ENCODE data around the gene IDH3A.

Gene IDH3A

DNA sequence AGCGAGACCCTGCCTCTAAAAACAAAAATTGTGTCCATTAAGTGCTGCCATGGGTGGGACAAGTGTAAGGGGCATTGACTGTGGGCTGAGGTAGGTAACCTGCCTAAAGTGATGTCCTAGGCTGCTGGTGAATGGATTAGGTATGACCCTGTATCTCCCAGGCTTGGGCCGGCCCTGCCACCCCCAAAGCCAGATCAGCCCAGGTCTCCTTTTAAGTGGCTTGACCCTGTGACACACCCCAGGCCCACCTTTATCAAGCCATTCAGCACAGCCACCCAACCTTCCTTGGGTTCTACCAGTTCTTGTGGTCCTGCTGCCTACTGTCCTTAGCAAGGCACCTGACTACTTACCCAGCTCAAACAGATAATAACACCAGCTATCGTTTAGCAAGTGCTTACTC, 36.6 kb upstream of the IDH3A start:
- DNase-seq (ENCODE audit: low read depth): no peak
- TF ChIP-seq POLR2A (IDR thresholded peaks at IDR 0.05; ENCODE audit: extremely low read depth, insufficient read length) (no peak), MYC (IDR thresholded peaks at IDR 0.05; ENCODE audit: low read depth, low read length) (no peak)
- TF ChIP-seq, protein P1, sequence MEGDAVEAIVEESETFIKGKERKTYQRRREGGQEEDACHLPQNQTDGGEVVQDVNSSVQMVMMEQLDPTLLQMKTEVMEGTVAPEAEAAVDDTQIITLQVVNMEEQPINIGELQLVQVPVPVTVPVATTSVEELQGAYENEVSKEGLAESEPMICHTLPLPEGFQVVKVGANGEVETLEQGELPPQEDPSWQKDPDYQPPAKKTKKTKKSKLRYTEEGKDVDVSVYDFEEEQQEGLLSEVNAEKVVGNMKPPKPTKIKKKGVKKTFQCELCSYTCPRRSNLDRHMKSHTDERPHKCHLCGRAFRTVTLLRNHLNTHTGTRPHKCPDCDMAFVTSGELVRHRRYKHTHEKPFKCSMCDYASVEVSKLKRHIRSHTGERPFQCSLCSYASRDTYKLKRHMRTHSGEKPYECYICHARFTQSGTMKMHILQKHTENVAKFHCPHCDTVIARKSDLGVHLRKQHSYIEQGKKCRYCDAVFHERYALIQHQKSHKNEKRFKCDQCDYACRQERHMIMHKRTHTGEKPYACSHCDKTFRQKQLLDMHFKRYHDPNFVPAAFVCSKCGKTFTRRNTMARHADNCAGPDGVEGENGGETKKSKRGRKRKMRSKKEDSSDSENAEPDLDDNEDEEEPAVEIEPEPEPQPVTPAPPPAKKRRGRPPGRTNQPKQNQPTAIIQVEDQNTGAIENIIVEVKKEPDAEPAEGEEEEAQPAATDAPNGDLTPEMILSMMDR (IDR thresholded peaks at IDR 0.05; ENCODE audit: low read depth, low read length): no peak
- TF ChIP-seq, protein P2, sequence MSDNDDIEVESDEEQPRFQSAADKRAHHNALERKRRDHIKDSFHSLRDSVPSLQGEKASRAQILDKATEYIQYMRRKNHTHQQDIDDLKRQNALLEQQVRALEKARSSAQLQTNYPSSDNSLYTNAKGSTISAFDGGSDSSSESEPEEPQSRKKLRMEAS (IDR thresholded peaks at IDR 0.05; ENCODE audit: low read depth, low read length): no peak
- no peak overlapping the region for H3K4me3 ChIP-seq (ENCODE audit: low read depth, low read length)

DNA sequence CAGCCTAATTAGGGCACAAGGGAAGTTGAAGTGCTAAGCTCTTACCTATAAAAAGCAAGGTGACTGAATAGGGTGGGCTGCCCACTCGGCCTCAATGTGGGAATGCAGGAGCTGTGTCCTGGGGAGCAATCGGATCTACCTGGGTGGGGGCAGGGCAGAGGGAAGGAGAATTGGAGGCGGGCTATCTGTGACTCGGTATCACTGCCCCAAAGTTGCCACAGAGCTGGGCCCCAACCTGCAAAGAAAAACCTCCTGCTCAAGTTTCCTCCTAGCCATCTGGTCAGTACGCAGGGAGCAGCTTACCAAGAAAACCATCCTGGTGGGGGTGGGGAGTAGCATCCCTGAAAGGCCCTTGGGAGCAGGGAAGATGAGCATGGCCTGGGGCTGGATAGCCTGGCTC, 28.6 kb upstream of the IDH3A start:
- TF ChIP-seq, protein P2 (IDR thresholded peaks at IDR 0.05; ENCODE audit: low read depth, low read length): no peak
- TF ChIP-seq, protein P1 (IDR thresholded peaks at IDR 0.05; ENCODE audit: low read depth, low read length): no peak
- TF ChIP-seq MYC (IDR thresholded peaks at IDR 0.05; ENCODE audit: low read depth, low read length) (no peak), POLR2A (IDR thresholded peaks at IDR 0.05; ENCODE audit: extremely low read depth, insufficient read length) (no peak)
- H3K4me3 ChIP-seq (ENCODE audit: low read depth, low read length): no peak overlapping the region
- DNase-seq (ENCODE audit: low read depth): no peak

DNA sequence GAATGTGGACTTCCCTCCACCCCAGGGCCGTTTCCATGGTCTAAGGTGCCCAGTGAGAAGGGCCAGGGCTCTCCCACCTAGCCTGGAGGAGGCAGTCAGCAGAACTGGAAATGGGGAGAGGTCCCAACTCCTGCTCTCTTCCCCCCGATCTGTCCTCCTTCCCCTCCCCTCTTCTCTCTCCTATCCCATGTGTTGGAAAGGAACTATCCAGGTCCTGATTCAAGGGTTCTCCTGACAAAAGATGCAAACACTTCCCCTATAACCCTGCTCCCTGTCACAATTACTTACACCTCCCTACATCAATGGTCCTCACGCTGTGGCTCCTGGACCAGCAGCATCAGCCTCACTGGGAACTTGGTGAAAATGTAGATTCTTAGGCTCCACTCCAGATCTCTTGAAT, 23.9 kb upstream of the IDH3A start:
- DNase-seq (ENCODE audit: low read depth): no peak
- no peak overlapping the region for H3K4me3 ChIP-seq (ENCODE audit: low read depth, low read length)
- TF ChIP-seq, protein P2 (IDR thresholded peaks at IDR 0.05; ENCODE audit: low read depth, low read length): no peak
- TF ChIP-seq POLR2A (IDR thresholded peaks at IDR 0.05; ENCODE audit: extremely low read depth, insufficient read length) (no peak), MYC (IDR thresholded peaks at IDR 0.05; ENCODE audit: low read depth, low read length) (no peak)
- TF ChIP-seq, protein P1 (IDR thresholded peaks at IDR 0.05; ENCODE audit: low read depth, low read length): no peak

DNA sequence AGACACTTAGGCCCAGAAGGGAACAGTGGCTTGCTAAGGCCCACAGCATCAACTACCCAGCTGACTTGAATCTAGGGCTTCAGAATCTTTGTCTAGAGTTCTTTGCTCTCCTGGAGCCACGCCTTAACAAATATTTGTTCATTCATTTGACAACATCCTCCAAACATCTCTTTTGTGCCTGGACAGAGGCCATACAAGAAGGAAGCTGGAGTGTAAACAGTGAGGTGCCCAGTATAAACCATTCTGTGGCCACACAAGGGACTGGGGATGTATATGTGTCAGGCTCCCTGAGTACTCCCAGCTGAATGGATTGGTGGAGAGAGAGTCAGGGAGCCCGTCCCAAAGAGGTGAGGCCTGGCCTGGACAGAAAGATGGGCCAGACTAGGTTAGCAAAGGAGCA, 21.3 kb upstream of the IDH3A start:
- H3K4me3 ChIP-seq (ENCODE audit: low read depth, low read length): no peak overlapping the region
- TF ChIP-seq, protein P1 (IDR thresholded peaks at IDR 0.05; ENCODE audit: low read depth, low read length): no peak
- no peak for TF ChIP-seq POLR2A (IDR thresholded peaks at IDR 0.05; ENCODE audit: extremely low read depth, insufficient read length)
- no peak for DNase-seq (ENCODE audit: low read depth)

DNA sequence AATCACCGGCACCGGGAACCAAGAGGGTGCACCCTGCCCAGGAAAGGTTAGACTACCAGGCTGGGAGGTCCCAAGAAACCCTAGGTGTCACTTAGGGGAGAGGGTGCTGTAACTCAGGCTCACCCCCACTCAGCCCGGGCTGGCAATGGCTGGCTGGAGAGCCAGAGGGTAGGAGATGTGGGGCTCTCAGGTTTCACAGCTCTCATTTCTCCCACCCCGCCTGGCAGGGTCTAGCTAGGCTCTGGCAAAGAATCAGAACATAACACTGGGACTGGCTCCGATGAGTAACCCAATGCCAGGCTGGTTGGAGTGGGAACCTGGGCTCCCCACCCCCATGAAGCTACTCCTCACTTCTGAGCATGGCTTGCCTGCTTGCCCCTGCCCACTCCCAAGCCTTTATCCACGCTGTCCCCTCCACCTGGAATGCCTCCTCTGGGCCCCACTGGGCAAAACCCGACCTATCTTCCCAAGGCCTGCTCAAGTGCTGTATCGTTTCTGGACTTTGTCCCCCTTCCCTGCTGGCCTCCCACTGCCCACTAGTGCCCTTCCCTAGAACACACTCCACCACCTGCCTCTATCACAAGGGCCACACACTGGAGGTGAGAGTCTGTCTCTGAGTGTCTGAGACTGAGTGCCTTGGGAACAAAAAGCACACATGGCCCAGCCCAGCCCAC, 19.9 kb upstream of the IDH3A start:
- H3K4me3 ChIP-seq (ENCODE audit: low read depth, low read length): no peak overlapping the region
- DNase-seq (ENCODE audit: low read depth): no peak
- TF ChIP-seq, protein P2 (IDR thresholded peaks at IDR 0.05; ENCODE audit: low read depth, low read length): no peak
- TF ChIP-seq, protein P1 (IDR thresholded peaks at IDR 0.05; ENCODE audit: low read depth, low read length): no peak
- TF ChIP-seq MYC (IDR thresholded peaks at IDR 0.05; ENCODE audit: low read depth, low read length) (no peak), POLR2A (IDR thresholded peaks at IDR 0.05; ENCODE audit: extremely low read depth, insufficient read length) (no peak)

All from NB4 (cell line).